SK-N-MC (cell line): Measurements from ENCODE around the gene PAPPA2.

Source experiments
- EZH2 ChIP-seq: fragments of 200-600 bp; sonication (generic); IDR thresholded peaks from one replicate; pipeline ENCODE4 v1.6.1; 2017; ENCODE audit warnings: antibody characterized with exemption
- FOXP2 ChIP-seq: optimal IDR thresholded peaks from 2 replicates; pipeline ENCODE3; 2011; ENCODE audit warnings: mild to moderate bottlenecking, moderate library complexity; ENCODE audit not compliant: insufficient read depth; ENCODE audit errors: extremely low read length, control extremely low read depth
- POLR2AphosphoS5 ChIP-seq: IDR thresholded peaks from 2 replicates; pipeline ENCODE4 v1.6.1; 2012; ENCODE audit warnings: mild to moderate bottlenecking, low read depth, low read length, borderline replicate concordance

GRCh38 chr1:176521211-176521610 is 58.2 kb downstream of the PAPPA2 start:
- TF ChIP-seq POLR2AphosphoS5 (no peak), EZH2 (no peak), FOXP2 (no peak)
